HepG2 (cell line): Measurements from ENCODE around the gene C4B. TPM values are rescaled to one million over a fixed set of nuclear protein-coding genes. Genes with fewer than 3 reads are reported as not detected.

ENCODE experiments used
- BRD4 ChIP-seq: sonication (generic); formaldehyde crosslinking; IDR thresholded peaks from 2 replicates; pipeline ENCODE4 v1.4.0; 2020; ENCODE audit warnings: missing genetic modification reagents
- HES4 ChIP-seq: sonication (generic); formaldehyde crosslinking; IDR thresholded peaks from 2 replicates; pipeline ENCODE4 v1.9.0; 2021; ENCODE audit warnings: mild to moderate bottlenecking, missing genetic modification reagents, borderline replicate concordance
- IRF2 ChIP-seq: IDR thresholded peaks from 2 replicates; pipeline ENCODE4 v1.6.1; 2018; ENCODE audit warnings: missing genetic modification reagents, missing compliant biosample characterization
- JDP2 ChIP-seq: sonication (generic); formaldehyde crosslinking; IDR thresholded peaks from 2 replicates; pipeline ENCODE4 v1.8.1; 2022; ENCODE audit warnings: missing genetic modification reagents, borderline replicate concordance
- KDM3A ChIP-seq: IDR thresholded peaks from 2 replicates; pipeline ENCODE4 v1.6.1; 2018; ENCODE audit warnings: low read depth, missing compliant biosample characterization
- KLF11 ChIP-seq: IDR thresholded peaks from 2 replicates; pipeline ENCODE4 v1.6.1; 2016; ENCODE audit warnings: missing compliant biosample characterization
- KLF12 ChIP-seq: sonication (generic); formaldehyde crosslinking; IDR thresholded peaks from 2 replicates; pipeline ENCODE4 v1.4.0; 2020; ENCODE audit warnings: missing genetic modification reagents, borderline replicate concordance
- MIER2 ChIP-seq: IDR thresholded peaks from 2 replicates; pipeline ENCODE4 v1.6.1; 2016; ENCODE audit warnings: missing biosample characterization, missing genetic modification reagents
- NFIC ChIP-seq: IDR thresholded peaks from 2 replicates; pipeline ENCODE4 v1.6.1; 2012; ENCODE audit warnings: mild to moderate bottlenecking, low read length, inconsistent platforms
- NFRKB ChIP-seq: fragments of 450-650 bp; IDR thresholded peaks from 2 replicates; pipeline ENCODE4 v1.6.1; 2017
- RBFOX2 ChIP-seq: fragments of 200-400 bp; formaldehyde crosslinking; IDR thresholded peaks from 2 replicates; pipeline ENCODE4 v1.6.1; 2017; ENCODE audit warnings: low read depth, mild to moderate bottlenecking, low read length
- SALL1 ChIP-seq: sonication (generic); formaldehyde crosslinking; IDR thresholded peaks from 2 replicates; pipeline ENCODE4 v1.8.0; 2022; ENCODE audit warnings: mild to moderate bottlenecking, missing genetic modification reagents
- SYNCRIP ChIP-seq: fragments of 200-400 bp; formaldehyde crosslinking; IDR thresholded peaks from 2 replicates; pipeline ENCODE4 v1.6.1; 2018; ENCODE audit warnings: mild to moderate bottlenecking, low read depth, low read length; ENCODE audit not compliant: insufficient read depth
- XRCC5 ChIP-seq: fragments of 200-400 bp; formaldehyde crosslinking; optimal IDR thresholded peaks from 2 replicates; pipeline ENCODE3; 2017; ENCODE audit warnings: mild to moderate bottlenecking, low read length
- ZNF207 ChIP-seq: fragments of 450-650 bp; IDR thresholded peaks from 2 replicates; pipeline ENCODE4 v1.6.1; 2016; ENCODE audit warnings: antibody characterized with exemption, borderline replicate concordance
- ZNF24 ChIP-seq: fragments of 450-650 bp; IDR thresholded peaks from 2 replicates; pipeline ENCODE4 v1.6.1; 2017; ENCODE audit warnings: antibody characterized with exemption, mild to moderate bottlenecking
- ZNF326 ChIP-seq: sonication (generic); formaldehyde crosslinking; IDR thresholded peaks from 2 replicates; pipeline ENCODE4 v1.4.0; 2020; ENCODE audit warnings: missing genetic modification reagents, borderline replicate concordance
- ZNF543 ChIP-seq: sonication (generic); formaldehyde crosslinking; IDR thresholded peaks from 2 replicates; pipeline ENCODE4 v1.4.0; 2020; ENCODE audit warnings: mild to moderate bottlenecking, missing genetic modification reagents
- ZNF746 ChIP-seq: sonication (generic); formaldehyde crosslinking; IDR thresholded peaks from 2 replicates; pipeline ENCODE4 v1.8.0; 2022; ENCODE audit warnings: mild to moderate bottlenecking, missing genetic modification reagents
- ZNF749 ChIP-seq: sonication (generic); formaldehyde crosslinking; IDR thresholded peaks from 2 replicates; pipeline ENCODE4 v1.8.0; 2022; ENCODE audit warnings: mild to moderate bottlenecking, missing genetic modification reagents, moderate library complexity, borderline replicate concordance
- polyA plus RNA-seq, 8 experiments: library from polyadenylated mRNA; depleted of rRNA in 3 of 8; stranded (reverse) in 7 of 8; unstranded in 1 of 8; fragments of >200 nt; fragmentation: Illumina TruSeq in 4 of 8; extraction: Trizol in 4 of 8; gene quantifications; 2 replicates each; pipeline versions ENCODE4 v1.2.1 to v1.2.3, GENCODE V29; 2011 to 2016; ENCODE audit warnings: low read depth in 4 of 8, missing spikeins in 1 of 8, mixed read lengths in 1 of 8; ENCODE audit not compliant: insufficient read depth in 1 of 8
- total RNA-seq, 5 experiments: library from RNA; depleted of rRNA; stranded (reverse); fragments of >200 nt; fragmentation: Illumina TruSeq; extraction: Trizol; gene quantifications; 2 replicates each; pipeline ENCODE4 v1.2.3, GENCODE V29; 2016; ENCODE audit warnings: low read depth in 1 of 5
- TF ChIP-seq, protein P1 (sequence below): conservative IDR thresholded peaks from 2 replicates; pipeline ENCODE4 v1.6.1; 2018; ENCODE audit warnings: missing genetic modification reagents
- TF ChIP-seq, protein P2 (sequence below): sonication (generic); formaldehyde crosslinking; IDR thresholded peaks from 2 replicates; pipeline ENCODE4 v1.5.1; 2020; ENCODE audit warnings: mild to moderate bottlenecking, missing genetic modification reagents, moderate library complexity
- TF ChIP-seq, protein P3 (sequence below): sonication (generic); formaldehyde crosslinking; IDR thresholded peaks from 2 replicates; pipeline ENCODE4 v1.5.0; 2020; ENCODE audit warnings: missing genetic modification reagents, mild to moderate bottlenecking, borderline replicate concordance
- TF ChIP-seq, protein P4 (sequence below): sonication (generic); formaldehyde crosslinking; IDR thresholded peaks from 2 replicates; pipeline ENCODE4 v1.4.0; 2020; ENCODE audit warnings: mild to moderate bottlenecking, missing genetic modification reagents

The C4B gene
- total and polyA plus RNA-seq, 2 of the 13 experiments (the other 11 are each of a cell fraction or from before 2014, with no cell fraction given), result 167 to 538 TPM

DNA sequence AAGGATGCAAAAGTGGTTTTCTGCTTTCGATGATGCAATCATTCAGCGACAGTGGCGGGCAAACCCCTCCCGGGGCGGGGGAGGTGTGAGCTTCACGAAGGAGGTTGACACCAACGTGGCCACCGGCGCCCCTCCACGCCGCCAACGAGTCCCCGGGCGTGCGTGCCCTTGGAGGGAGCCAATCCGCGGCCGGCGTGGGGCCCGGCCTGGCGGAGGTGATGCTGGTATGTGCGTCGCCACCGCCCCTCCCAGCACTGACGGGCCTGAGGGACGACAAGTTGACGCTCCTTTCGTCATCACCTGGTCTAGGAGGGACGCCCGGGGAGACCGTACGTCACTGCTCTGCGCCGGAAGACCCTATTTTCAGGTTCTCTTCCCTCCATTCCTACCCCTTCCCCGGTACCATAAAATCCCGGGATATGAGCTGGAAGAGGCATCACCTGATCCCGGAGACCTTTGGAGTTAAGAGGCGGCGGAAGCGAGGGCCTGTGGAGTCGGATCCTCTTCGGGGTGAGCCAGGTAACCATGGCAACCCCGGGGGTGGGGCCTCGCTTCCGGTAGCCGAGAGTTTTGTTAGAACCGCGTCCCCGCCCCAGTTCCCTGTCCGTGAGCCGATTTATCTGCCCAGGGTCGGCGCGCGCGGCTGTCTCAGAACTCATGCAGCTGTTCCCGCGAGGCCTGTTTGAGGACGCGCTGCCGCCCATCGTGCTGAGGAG is 42.4 kb upstream of the C4B start, which contains the start of gene DXO (continued):
- TF ChIP-seq, protein P1, sequence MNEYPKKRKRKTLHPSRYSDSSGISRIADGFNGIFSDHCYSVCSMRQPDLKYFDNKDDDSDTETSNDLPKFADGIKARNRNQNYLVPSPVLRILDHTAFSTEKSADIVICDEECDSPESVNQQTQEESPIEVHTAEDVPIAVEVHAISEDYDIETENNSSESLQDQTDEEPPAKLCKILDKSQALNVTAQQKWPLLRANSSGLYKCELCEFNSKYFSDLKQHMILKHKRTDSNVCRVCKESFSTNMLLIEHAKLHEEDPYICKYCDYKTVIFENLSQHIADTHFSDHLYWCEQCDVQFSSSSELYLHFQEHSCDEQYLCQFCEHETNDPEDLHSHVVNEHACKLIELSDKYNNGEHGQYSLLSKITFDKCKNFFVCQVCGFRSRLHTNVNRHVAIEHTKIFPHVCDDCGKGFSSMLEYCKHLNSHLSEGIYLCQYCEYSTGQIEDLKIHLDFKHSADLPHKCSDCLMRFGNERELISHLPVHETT (CRISPR knock-in tag), result peak; percentile 96
- TF ChIP-seq SALL1, result peak; percentile 79; the same call in 1 of the 2 replicates
- 0 out of 2 replicates have a peak, but pooled peaks have one; percentile 13 for TF ChIP-seq ZNF24
- peak; percentile 74; the same call in 1 of the 2 replicates for TF ChIP-seq ZNF543 (CRISPR knock-in tag)
- TF ChIP-seq, protein P2, sequence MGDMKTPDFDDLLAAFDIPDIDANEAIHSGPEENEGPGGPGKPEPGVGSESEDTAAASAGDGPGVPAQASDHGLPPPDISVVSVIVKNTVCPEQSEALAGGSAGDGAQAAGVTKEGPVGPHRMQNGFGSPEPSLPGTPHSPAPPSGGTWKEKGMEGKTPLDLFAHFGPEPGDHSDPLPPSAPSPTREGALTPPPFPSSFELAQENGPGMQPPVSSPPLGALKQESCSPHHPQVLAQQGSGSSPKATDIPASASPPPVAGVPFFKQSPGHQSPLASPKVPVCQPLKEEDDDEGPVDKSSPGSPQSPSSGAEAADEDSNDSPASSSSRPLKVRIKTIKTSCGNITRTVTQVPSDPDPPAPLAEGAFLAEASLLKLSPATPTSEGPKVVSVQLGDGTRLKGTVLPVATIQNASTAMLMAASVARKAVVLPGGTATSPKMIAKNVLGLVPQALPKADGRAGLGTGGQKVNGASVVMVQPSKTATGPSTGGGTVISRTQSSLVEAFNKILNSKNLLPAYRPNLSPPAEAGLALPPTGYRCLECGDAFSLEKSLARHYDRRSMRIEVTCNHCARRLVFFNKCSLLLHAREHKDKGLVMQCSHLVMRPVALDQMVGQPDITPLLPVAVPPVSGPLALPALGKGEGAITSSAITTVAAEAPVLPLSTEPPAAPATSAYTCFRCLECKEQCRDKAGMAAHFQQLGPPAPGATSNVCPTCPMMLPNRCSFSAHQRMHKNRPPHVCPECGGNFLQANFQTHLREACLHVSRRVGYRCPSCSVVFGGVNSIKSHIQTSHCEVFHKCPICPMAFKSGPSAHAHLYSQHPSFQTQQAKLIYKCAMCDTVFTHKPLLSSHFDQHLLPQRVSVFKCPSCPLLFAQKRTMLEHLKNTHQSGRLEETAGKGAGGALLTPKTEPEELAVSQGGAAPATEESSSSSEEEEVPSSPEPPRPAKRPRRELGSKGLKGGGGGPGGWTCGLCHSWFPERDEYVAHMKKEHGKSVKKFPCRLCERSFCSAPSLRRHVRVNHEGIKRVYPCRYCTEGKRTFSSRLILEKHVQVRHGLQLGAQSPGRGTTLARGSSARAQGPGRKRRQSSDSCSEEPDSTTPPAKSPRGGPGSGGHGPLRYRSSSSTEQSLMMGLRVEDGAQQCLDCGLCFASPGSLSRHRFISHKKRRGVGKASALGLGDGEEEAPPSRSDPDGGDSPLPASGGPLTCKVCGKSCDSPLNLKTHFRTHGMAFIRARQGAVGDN, result peak; percentile 98
- no peak for TF ChIP-seq ZNF326
- no peak for TF ChIP-seq NFIC
- TF ChIP-seq MIER2 (CRISPR knock-in tag), result no peak
- TF ChIP-seq ZNF207, result no peak
- TF ChIP-seq KDM3A (CRISPR knock-in tag), result 0 out of 2 replicates have a peak, but pooled peaks have one; percentile 55
- TF ChIP-seq IRF2 (CRISPR knock-in tag), result peak; percentile 84
- TF ChIP-seq BRD4 (CRISPR knock-in tag), result peak; percentile 59; the same call in 1 of the 2 replicates
- TF ChIP-seq, protein P3, sequence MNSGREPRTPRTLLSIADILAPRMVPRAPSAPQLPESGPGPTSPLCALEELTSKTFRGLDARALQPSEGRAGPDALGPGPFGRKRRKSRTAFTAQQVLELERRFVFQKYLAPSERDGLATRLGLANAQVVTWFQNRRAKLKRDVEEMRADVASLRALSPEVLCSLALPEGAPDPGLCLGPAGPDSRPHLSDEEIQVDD (CRISPR knock-in tag), result peak; percentile 93
- peak; percentile 88; the same call in 1 of the 2 replicates for TF ChIP-seq ZNF749 (CRISPR knock-in tag)
- TF ChIP-seq RBFOX2, result peak; percentile 87
- peak; percentile 49 for TF ChIP-seq XRCC5
- peak; percentile 78; the same call in 1 of the 2 replicates for TF ChIP-seq KLF12 (CRISPR knock-in tag)
- TF ChIP-seq HES4 (CRISPR knock-in tag), result peak; percentile 17
- TF ChIP-seq KLF11 (CRISPR knock-in tag), result 0 out of 2 replicates have a peak, but pooled peaks have one; percentile 51
- TF ChIP-seq SYNCRIP, result no peak
- peak; percentile 57 for TF ChIP-seq ZNF746 (CRISPR knock-in tag)
- TF ChIP-seq, protein P4, sequence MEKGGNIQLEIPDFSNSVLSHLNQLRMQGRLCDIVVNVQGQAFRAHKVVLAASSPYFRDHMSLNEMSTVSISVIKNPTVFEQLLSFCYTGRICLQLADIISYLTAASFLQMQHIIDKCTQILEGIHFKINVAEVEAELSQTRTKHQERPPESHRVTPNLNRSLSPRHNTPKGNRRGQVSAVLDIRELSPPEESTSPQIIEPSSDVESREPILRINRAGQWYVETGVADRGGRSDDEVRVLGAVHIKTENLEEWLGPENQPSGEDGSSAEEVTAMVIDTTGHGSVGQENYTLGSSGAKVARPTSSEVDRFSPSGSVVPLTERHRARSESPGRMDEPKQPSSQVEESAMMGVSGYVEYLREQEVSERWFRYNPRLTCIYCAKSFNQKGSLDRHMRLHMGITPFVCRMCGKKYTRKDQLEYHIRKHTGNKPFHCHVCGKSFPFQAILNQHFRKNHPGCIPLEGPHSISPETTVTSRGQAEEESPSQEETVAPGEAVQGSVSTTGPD, result no peak
- peak; percentile 83; the same call in 1 of the 2 replicates for TF ChIP-seq JDP2 (CRISPR knock-in tag)
- TF ChIP-seq NFRKB, result no peak
